Stimulated activated CD4-positive, alpha-beta T cell treated with anti-CD3 and anti-CD28 coated beads, Interleukin-4, amount 100 ng/mL, for 4 hours (primary cell): Measurements from ENCODE around the gene DNAJC22.
A peak's percentile ranks its signal among the peaks of the same experiment; 100 is the strongest.
"Not testable (repeated sequence)": the region's sequence is repeated elsewhere in the genome, so short reads cannot be mapped to it uniquely, and the experiment has no call there.

Experiments used
- DNase-seq, 2 experiments: peaks; one replicate each; pipeline ENCODE4 v3.0.0-alpha.2; 2020

DNAJC22 gene

DNA sequence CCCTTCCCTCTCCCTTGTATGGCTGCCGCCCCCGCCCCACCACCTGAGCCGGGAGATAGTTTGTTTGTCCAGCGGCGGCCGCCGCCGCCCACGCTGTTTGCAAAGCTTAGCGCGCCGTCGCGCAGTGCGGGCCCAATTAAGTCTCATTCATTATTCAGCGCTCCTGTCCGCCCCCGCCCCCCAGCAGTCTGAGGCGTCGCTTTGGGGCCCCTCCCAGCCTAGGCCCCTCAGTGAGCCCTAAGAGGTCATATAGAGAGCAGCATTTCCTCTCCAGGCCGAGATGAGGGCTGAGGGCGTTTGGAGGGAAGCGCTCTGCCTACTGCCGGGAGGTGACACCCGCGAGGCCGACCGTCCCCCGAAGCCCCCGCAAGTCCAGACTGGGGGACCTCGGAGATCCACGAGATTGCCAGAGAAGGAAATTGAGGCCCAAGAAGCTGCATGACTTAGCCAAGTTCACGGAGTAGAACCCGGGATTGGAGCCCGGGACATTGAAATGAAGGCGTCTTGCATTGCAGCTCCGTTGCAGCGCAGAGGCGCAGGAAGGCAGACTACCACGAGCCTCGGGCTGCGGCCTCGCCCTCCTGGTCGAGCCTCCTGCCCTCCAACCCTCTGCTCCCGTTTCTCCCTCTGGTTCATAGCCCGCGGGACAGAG, at the start of gene DNAJC22:
Gene DNAJC22 (plus strand): TSS at position 230 of the 652 bp plus-strand sequence. CDS start 1,985 bp downstream, outside the sequence.
- DNase-seq, result peak; percentile 30 to 39

DNA sequence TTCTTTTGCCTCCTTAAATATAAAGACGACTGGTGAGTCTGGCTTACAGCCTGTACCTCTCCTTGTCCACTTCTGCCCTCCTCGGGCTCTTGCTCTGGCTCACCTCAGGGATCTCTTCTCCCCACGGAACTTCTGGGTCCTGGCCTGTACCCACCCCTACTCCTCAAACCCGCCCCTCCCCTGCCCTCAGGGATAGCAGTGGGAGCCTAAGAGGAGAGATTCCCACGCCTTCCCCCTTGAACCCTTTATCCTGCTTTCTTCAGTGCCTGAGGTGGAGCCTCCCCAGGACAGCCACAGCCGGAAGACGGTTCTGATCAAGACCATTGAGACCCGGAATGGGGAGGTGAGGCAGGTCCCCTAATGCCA, 49.0 kb upstream of the DNAJC22 start:
- no peak for DNase-seq

DNA sequence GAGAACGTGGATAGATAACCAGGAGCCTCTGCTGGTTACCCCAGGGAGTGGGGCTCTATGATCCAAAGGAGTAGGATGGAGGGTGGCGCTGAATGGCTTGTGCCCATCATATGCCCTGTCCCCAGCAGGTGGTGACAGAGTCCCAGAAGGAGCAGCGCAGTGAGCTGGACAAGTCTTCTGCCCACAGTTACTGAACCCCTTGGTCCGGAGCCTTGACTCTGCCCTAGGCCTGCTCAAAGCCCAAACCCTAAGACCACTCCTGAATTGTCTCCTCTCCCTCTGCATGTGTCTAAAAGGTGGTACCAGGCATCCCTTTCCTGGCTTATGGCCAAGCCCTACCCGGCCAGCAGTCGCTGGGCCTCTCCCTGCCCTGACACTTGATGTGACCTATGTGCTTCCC, 48.5 kb upstream of the DNAJC22 start:
- DNase-seq, result no peak

DNA sequence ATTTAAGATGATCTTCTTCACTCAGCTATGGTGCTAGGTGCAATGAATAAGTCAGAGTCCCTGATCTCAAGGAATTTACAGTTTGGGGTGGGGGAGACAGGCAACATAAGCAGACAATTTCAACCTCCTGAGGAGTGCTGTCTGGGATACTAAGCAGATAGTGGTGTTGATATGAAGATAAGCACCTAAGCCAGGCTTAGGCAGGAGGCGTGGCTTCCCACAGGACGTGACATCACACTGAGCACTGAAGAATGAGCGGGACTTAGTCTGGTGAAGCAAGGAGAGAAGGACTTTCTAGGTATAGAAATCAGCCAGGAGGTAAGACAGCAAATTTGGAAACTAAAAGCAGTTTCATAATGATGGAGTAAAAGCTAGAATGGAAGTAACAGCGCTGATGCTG, 44.9 kb upstream of the DNAJC22 start:
- DNase-seq, result no peak

DNA sequence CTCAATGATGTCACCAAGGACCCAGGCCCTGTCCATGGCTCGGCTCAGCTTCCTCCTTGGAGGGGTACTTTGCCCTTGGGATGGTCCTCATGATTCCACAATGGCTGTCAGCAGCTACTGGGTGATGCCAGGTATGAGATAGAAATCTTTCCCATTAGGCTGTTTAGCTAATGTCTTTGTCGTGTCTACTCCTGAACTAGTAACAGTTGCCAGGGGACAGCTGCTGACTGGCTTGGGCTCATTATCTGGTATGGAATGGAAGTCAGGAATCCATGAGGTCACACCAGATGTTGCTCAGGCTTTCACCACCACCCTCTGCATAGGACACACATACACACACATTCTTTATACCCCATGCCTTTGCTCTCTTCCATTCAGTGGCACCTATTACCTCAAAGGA, 42.5 kb upstream of the DNAJC22 start:
- DNase-seq, result no peak

DNA sequence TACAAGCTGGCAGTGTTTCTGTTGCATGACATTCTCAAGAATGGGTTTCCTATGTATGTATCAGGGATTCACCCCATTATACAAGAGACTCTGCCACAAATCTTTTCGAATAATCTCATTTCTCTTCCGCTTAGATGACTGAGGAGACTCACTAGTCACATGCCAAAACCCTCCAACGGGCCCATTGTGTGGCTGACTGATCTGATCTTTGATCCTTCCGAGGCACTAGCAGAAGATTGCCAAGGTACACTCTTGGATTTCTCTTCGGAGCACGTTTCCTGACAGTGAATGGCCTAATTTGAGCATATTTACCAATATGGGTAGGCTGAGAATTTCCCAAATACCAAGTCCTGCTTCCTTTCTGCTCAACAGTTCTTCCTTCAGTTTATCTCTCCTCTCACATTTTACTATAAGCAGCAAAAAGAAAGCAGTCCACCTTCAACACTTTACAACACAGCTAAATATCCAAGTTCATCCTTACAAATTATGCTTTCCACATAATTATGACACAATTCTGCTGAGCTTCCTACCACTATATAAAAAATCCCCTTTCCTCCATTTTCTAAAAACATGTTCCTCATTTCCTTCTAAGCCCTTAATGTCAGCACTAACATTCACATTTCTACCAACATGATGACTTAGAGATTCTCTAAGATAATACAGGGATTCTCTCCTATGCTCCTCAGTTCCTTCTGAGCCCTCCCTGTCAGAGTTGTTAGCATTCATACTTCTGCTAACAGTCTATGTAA, 40.8 kb upstream of the DNAJC22 start:
- DNase-seq, result no peak

DNA sequence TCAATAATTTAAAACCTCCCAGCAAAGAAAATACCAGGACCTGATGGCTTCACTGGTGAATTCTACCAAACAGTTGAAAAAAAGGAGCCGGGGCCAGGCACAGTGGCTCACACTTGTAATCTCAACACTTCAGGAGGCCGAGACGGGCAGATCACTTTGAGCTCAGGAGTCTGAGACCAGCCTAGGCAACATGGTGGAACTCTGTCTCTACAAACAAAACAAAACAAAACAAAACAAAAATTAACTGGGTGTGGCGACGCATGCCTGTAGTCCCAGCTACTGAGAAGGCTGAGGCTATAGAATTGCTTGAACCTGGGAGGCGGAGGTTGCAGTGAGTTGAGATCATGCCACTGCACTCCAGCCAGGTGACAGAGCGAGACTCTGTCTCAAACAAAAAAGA, 37.3 kb upstream of the DNAJC22 start:
- no peak for DNase-seq

DNA sequence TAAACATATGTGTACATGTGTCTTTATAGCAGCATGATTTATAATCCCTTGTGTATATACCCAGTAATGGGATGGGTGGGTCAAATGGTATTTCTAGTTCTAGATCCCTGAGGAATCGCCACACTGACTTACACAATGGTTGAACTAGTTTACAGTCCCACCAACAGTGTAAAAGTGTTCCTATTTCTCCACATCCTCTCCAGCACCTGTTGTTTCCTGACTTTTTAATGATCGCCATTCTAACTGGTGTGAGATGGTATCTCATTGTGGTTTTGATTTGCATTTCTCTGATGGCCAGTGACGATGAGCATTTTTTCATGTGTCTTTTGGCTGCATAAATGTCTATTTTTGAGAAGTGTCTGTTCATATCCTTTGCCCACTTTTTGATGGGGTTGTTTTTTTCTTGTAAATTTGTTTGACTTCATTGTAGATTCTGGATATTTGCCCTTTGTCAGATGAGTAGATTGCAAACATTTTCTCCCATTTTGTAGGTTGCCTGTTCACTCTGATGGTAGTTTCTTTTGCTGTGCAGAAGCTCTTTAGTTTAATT, 36.2 kb upstream of the DNAJC22 start:
- DNase-seq, result not testable (repeated sequence)

DNA sequence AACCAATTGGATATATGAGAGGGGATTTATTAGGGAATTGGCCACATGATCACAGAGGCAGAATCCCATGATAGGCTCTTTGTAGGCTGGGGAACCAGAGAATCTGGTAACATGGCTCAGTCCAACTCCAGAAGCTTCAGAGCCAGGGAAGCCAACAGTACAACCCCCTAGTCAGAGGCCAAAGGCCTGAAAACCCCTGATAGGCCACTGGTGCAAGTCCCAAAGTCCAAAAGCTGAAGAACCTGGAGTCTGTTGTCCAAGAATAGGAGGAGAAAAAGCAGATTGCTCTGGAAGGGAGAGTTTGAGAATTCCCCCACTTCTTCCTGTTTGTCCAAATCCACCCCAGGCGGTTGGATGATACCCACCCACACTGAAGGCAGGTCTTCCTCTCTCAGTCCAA, 31.9 kb upstream of the DNAJC22 start:
- DNase-seq, result no peak

DNA sequence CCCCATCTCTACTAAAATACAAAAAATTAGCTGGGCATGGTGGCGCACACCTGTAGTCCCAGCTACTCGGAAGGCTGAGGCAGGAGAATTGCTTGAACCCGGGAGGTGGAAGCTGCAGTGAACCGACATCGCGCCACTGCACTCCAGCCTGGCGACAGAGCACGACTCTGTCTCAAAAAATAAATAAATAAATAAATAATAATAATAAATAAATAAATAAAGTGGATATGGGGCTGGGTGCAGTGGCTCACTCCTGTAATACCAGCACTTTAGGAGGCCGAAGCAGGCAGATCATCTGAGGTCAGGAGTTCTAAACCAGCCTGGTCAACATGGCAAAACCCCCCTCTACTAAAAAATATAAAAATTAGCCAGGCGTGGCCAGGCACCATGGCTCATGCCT, 29.6 kb upstream of the DNAJC22 start:
- DNase-seq, result not testable (repeated sequence)

DNA sequence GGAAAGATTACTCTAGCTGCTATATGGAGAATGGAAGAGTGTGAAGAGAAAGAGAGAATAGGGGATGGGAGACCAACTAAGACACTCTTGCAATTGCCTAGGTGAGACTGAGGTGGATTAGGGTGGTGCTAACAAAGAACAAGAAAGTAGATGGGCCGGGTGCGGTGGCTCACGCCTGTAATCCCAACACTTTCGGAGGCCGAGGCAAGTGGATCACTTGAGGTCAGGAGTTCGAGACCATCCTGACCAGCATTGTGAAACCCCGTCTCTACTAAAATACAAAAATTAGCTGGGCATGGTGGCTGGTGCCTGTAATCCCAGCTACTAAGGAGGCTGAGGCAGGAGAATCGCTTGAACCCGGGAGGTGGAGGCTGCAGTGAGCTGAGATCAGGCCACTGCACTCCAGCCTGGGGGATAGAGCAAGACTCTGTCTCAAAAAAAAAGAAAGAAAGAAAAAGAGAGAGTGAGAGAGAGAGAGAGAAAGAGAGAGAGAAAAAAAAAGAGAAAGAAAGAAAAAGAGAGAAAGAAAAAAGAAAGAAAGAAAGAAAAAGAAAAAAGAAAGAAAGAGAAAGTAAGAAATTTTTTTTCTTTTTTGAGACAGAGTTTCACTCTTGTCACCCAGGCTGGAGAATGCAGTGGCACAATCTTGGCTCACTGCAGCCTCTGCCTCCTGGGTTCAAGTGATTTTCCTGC, 26.1 kb upstream of the DNAJC22 start:
- not testable (repeated sequence) for DNase-seq

DNA sequence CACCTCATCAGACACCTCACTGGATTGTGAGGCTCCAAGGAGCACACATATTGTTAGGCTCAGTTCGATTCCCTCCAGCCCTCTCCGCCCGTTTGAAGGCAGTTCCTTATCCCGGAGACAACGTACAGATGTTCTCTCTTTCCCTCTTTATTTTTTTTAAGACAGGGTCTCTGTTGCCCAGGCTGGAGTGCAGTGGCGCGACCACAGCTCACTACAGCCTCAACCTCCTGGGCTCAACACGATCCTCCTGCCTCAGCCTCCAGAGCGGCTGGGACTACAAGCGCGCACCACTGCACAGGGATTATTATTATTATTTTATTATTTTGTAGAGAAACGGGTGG, 24.4 kb upstream of the DNAJC22 start:
- no peak for DNase-seq

DNA sequence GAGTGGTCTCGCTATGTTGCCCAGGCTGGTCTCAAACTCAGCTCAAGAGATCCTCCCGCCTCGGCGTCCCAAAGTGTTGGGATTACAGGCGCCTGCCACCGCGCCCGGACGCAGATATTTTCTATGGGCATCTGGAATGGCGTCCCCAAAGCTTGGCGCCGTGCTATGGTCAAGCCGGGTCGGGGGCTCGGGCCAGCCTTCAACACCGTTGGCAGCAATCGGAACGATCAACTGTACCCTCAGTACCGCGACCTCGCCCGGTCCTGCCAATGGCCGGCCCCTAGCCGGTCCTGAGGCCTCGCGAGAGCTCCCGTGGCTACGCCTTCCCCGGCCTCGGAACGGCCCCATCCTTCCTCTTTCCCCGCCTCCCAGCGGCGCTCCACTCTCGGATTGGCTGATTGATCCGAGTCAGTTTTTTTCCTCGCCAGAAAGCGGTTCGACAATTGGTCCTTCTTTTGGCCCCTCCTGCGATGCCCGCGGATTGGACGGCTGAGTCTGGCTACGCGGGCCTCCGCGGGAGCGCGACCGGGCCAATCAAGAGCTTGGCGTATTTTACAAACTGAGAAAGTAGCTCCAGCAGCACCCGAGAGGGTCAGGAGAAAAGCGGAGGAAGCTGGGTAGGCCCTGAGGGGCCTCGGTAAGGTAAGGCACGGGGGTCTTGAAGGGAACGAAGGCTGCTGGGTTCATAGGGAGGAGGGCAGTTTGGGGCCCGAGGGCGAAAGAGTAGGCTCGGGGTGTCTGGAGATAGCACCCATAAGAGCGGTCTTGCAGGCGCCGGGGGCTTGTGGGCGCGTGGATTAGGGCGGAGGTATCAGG, 23.8 kb upstream of the DNAJC22 start, which contains the start of gene TROAP:
Gene TROAP (plus strand): TSS at position 548 of the 816 bp plus-strand sequence. CDS start 354 bp downstream, outside the sequence.
- peak; percentile 90 to 97 for DNase-seq

DNA sequence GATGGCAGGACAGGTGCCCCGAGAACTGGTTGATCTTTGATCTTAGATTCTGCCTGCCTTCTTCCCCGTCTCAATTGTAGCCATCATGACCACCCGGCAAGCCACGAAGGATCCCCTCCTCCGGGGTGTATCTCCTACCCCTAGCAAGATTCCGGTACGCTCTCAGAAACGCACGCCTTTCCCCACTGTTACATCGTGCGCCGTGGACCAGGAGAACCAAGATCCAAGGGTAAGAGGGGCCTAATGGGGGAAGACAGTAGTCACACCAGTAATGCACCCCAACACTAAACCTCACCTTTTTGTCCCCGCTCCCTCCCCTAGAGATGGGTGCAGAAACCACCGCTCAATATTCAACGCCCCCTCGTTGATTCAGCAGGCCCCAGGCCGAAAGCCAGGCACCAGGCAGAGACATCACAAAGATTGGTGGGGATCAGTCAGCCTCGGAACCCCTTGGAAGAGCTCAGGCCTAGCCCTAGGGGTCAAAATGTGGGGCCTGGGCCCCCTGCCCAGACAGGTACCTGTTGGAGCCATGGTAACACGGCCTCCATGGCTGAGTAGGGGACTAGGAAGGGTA, 23.1 kb upstream of the DNAJC22 start:
- DNase-seq, result no peak

DNA sequence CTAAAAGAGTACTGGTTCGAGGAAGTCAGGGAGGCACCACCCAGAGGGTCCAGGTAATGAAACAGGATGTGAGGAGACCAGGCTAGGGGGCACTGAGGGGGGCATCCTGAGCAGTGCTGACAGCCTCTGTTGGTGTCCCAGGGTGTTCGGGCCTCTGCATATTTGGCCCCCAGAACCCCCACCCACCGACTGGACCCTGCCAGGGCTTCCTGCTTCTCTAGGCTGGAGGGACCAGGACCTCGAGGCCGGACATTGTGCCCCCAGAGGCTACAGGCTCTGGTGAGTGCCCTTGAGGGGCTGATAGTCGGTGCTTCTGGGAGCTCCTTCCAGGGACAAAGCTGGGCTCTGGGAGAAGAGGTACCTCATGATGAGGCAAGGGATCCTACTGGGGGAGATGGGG, 21.1 kb upstream of the DNAJC22 start:
- no peak for DNase-seq

DNA sequence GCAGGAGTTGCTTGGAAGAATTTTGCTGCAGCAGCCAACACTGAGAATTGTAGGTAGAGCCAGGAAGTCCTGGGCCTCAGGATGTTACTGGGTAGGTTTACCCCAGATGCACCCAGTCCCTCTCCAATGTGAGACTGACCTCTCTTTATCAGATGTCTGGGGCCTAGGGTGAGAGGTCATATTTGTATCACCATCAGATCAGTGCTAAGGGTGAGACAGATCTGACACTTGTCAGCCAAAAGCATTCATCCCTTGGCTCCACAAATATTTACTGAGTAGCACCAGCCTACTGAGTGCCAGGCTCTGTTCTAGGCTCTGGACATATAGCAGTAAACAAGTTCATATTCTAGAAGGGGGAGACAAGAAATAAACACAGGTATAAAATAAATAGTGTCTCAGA, 19.3 kb upstream of the DNAJC22 start:
- no peak for DNase-seq

DNA sequence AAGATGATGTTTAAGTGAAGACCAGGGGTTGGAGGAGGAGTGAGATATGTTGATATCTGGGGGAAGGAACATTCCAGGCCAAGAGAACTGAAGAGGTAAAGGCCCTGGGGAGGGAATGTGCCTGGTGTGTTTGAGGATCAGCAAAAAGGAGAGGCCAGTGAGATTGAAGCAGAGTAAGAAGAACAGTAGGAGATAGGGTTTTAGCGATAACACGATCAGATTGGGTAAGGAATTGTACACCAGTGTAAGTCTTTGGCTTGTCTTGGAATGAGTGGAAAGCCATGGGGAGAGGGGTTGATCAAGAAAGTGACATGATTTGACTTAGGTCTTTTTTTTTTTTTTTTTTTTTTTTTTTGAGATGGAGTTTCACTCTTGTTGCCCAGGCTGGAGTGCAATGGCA, 18.8 kb upstream of the DNAJC22 start:
- DNase-seq, result no peak

DNA sequence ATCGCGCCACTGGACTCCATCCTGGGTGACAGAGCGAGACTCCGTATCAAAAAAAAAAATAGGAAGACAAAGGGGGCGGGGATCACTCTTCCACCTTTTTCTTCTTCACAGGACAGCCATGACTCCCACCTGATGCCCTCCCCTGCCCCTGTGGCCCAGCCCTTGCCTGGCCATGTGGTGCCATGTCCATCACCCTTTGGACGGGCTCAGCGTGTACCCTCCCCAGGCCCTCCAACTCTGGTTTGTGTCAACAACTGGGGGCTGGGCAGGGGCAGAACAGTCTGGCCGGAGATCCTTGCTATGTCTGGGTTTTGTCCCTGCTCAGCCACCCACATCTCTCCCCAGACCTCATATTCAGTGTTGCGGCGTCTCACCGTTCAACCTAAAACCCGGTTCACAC, 17.9 kb upstream of the DNAJC22 start:
- DNase-seq, result no peak

DNA sequence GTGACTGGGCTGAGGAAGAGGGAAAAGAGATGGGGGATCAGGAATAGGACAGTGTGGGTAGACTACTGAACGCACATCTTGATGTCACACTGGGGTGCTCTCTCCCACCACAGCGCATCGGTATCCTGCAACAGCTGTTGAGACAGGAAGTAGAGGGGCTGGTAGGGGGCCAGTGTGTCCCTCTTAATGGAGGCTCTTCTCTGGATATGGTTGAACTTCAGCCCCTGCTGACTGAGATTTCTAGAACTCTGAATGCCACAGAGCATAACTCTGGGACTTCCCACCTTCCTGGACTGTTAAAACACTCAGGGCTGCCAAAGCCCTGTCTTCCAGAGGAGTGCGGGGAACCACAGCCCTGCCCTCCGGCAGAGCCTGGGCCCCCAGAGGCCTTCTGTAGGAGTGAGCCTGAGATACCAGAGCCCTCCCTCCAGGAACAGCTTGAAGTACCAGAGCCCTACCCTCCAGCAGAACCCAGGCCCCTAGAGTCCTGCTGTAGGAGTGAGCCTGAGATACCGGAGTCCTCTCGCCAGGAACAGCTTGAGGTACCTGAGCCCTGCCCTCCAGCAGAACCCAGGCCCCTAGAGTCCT, 16.6 kb upstream of the DNAJC22 start:
- DNase-seq, result no peak

DNA sequence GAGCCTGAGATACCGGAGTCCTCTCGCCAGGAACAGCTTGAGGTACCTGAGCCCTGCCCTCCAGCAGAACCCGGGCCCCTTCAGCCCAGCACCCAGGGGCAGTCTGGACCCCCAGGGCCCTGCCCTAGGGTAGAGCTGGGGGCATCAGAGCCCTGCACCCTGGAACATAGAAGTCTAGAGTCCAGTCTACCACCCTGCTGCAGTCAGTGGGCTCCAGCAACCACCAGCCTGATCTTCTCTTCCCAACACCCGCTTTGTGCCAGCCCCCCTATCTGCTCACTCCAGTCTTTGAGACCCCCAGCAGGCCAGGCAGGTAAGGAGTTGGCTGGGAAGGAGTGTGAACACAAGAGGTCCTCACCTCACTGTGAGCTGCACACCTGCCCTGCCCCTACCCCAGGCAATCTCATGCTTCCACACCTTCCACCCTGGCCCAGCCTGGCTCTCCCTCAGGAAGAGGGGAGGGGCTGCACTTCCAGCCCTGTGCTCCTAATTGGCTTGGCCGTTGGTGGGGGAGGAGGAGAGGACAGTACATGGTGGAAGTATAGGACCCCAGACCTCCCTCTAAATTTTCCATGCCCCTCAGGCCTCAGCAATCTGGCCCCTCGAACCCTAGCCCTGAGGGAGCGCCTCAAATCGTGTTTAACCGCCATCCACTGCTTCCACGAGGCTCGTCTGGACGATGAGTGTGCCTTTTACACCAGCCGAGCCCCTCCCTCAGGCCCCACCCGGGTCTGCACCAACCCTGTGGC, 15.9 kb upstream of the DNAJC22 start:
- no peak for DNase-seq
